C4-2B (cell line): ENCODE results near the gene RRP1B.

Source experiments
- ZFX ChIP-seq: fragments of 450-650 bp; IDR thresholded peaks from 2 replicates; pipeline ENCODE4 v1.6.1; 2017
- TF ChIP-seq, protein P1 (sequence below): fragments of 450-650 bp; conservative IDR thresholded peaks from 2 replicates; pipeline ENCODE4 v1.5.1; 2017; ENCODE audit warnings: mild to moderate bottlenecking

DNA sequence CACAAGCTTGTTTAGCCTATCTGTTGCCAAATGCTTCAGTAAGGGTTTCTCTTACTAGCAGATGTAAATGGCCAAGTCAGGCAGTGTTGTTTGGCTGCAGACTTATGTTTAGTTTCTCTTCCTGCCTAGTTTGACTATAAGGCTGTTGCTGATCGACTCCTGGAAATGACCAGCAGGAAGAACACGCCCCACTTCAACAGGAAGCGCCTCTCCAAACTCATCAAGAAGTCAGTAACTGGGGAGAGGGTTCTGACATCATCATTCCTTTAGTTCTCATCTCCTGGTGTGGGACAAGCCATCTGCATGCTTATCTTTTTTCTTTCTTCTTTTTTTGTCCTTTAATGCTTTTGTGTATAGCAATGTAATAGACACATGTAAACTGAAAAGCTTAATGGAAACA is 25.1 kb downstream of the RRP1B start:
- TF ChIP-seq, protein P1, sequence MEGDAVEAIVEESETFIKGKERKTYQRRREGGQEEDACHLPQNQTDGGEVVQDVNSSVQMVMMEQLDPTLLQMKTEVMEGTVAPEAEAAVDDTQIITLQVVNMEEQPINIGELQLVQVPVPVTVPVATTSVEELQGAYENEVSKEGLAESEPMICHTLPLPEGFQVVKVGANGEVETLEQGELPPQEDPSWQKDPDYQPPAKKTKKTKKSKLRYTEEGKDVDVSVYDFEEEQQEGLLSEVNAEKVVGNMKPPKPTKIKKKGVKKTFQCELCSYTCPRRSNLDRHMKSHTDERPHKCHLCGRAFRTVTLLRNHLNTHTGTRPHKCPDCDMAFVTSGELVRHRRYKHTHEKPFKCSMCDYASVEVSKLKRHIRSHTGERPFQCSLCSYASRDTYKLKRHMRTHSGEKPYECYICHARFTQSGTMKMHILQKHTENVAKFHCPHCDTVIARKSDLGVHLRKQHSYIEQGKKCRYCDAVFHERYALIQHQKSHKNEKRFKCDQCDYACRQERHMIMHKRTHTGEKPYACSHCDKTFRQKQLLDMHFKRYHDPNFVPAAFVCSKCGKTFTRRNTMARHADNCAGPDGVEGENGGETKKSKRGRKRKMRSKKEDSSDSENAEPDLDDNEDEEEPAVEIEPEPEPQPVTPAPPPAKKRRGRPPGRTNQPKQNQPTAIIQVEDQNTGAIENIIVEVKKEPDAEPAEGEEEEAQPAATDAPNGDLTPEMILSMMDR, result no peak
- TF ChIP-seq ZFX, result no peak
